Skin of body (tissue), 2 donors: ENCODE results near the gene CTXN1. TPM values are rescaled to one million over a fixed set of nuclear protein-coding genes. Genes with fewer than 3 reads are reported as not detected.

Source experiments
- DNase-seq: peaks from one replicate; lab custom pipeline; 2025; lab: John Stamatoyannopoulos, UW
- total RNA-seq: library from RNA; depleted of rRNA; stranded (reverse); fragments of >200 nt; gene quantifications from one replicate; pipeline ENCODE4 v1.2.3, GENCODE V29; 2014

Gene CTXN1
- total RNA-seq, 1 donor from 2014 or later = 1.4 TPM

DNA sequence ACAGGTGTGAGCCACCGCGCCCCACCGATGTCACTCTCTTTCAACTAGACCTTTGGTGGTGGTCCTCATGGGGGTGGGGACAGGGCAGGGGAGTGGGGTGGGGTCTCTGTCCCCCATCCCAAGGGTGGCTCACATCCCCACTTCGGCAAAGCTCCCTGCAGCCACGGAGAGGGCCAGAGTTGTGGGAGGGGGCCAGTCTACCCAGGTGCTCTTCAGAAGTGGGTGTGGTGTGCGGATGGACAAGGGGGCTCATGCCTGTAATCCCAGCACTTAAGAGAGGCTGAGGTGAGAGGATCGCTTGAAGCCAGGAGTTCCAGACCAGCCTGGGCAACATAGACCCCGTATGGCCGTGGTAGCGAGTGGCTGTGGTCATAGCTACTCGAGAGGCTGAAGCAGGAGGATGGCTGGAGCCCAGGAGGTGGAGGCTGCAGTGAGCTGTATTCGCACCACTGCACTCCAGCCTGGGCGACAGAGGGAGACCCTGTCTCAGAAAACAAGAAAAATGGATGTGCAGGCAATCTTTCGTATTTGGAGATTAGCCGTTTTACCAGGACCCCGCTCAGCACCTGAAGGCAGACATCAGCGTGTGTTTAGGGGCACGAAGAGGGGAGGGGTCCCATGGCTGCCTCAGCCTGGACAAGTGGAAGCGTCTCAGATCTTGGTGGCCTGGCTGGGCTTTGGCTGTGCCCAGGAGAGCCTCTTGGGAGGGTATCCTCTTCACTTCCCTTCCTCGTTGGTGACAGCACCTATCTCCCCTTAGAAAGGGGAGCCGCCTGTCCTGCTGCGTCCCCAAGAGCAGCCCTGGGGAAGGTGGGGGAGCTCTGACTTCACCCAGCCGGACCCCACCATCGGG, 10.5 kb downstream of the CTXN1 start:
- no peak for DNase-seq

DNA sequence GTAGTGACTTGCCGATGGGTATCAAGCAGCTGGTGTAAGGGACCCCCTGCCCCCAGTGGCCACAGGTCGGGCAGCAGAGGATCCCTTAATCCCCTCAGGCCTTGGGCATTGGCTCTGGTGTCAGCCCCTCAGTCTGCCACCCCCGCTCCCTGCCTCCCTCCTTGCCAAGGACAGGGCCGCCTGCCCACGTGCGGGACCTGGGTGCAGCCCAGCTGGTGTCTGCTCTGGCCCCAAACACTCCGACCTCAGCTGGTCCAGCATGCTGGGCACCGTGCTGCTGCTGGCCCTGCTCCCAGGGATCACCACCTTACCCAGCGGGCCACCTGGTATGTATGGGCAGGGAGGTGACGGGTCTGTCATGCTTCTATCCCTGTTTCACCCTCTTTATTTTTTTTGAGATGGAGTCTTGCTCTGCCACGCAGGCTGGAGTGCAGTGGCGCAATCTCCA, 11.3 kb downstream of the CTXN1 start, which contains the start of gene TGFBR3L:
TGFBR3L (plus strand) TSS at position 233 of the 448 bp plus-strand sequence.
- DNase-seq = no peak

DNA sequence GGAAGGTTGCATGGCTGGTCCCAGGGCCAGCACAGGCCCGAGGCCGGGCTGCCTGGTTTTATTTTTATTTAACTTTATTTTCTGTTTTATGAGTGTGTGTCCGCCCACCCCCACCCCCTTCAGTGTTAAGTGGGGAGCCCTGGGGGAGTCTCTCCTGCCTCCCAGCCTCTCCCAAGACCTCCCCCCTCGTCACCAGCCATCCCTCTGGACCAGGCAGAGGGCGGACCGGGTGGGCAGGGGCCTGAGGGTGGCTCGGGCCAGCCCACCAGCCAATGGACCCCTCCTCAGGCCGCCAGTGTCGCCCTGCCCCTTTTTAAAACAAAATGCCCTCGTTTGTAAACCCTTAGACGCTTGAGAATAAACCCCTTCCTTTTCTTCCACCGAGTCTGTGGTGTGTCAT, 11.8 kb downstream of the CTXN1 start:
- no peak for DNase-seq

DNA sequence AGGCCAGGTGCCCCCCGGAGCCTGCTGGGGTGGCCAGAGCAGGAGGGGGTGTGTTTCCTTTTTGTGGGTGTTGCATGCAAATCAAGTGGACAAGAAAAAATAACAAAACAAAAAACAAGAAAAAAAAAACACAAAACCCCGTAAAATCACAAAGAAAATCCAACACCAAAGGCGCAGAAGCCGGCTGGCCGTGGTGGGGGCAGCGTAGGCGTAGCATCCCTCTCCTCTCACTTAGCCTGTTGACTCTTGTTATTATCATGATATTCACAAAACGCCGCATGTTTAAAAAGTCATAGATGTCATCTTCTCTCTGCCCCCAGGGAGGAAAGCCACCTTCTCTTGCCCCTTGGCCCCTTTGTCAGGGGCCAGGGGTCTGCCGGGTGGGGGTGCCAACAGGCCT, 12.3 kb downstream of the CTXN1 start:
- DNase-seq = no peak

DNA sequence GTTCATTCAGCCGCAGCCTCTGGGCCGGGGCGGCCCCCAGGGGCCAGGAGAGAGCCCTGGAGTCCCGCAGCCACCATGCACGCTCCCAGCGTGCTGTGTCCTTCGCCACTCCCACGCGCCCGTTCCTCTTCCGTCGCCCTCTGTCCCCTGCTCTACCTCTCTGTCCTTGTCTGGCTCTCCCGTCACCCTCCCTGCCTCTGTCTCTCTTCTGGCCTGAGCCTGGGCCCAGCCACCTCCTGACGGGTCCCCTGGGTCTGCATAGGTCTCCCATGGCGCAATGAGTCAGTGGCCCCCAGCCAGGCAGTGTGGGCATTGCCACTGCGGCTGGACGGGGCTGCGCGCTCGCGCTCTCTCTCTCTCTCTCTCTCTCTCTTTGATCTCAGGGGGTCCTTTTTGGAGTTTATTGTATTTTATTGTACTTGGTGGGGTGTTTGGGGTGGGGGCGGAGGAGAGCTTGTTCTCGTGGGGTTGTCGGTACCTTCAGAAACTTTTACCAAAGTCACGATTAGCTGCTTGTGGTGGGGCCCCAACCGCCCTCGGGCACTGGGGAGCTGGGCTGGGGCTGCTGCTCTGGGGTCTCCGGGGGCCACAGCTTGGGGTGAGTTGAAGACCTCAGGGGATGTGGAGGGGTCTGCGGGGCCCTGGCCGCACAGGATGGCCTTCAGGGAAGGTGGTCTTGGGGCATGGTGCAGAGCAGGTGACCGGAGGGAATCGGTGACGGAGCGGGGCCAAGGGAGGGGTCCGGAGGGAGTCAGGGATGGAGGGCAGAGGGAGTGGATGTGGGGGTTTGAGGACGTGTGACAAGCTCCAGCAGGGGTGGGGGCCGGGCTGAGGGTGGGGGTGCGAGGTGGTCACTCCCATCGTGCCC, 13.0 kb downstream of the CTXN1 start:
- no peak for DNase-seq

DNA sequence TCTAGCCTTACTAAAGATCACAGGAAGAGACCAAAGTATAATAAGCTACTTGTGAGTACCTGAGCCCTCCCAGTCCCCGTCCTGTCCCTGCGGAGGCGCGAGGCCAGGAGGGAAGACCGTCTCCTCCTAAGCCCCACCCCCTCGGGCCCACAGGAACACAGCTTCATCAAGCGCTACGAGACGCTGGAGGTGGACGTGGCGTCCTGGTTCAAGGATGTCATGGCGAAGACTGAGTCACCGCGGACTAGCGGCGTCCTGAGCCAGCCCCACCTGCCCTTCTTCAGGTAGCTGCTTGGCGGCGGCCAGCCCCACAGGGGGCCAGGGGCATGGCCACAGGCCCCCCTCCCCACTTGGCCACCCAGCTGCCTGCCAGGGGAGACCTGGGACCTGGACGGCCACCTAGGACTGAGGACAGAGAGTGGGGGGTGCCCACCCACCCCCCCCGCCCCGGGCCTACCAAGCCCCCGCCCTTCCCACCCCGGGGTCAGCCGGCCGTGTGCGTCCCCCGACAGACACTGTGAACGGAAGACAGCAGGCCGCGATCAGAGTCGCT, 13.7 kb downstream of the CTXN1 start:
- DNase-seq = no peak

DNA sequence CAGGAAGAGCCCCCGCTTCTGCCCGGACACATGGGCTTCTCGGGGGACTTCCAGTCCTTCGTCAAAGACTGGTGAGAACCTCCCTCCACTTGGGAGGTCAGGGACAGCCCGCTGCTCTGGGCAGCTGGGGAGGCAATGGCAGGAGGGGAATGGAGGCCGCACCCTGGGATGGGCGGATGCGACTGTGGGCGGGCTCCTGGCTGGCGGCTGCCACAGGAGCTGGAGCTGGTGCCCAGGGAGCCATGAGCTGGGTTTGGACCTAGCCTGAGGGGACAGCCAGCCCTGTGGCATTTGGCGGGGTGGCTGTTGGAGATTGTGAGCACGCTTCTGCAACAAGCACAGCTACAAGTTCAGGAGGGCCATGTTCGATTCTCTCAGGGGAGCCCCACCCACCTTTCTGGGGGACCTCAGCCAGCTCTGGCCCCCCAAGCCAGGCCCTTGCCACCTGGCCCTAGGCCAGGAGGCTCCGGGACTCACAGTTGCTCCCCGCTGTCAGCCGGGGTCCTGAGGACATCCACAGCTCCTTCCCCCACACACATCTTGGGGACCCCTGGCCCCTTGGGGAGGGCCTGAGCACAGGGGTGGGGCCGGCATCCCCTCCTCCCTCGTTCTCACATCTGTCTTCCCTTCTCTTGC, 14.3 kb downstream of the CTXN1 start:
- no peak for DNase-seq

DNA sequence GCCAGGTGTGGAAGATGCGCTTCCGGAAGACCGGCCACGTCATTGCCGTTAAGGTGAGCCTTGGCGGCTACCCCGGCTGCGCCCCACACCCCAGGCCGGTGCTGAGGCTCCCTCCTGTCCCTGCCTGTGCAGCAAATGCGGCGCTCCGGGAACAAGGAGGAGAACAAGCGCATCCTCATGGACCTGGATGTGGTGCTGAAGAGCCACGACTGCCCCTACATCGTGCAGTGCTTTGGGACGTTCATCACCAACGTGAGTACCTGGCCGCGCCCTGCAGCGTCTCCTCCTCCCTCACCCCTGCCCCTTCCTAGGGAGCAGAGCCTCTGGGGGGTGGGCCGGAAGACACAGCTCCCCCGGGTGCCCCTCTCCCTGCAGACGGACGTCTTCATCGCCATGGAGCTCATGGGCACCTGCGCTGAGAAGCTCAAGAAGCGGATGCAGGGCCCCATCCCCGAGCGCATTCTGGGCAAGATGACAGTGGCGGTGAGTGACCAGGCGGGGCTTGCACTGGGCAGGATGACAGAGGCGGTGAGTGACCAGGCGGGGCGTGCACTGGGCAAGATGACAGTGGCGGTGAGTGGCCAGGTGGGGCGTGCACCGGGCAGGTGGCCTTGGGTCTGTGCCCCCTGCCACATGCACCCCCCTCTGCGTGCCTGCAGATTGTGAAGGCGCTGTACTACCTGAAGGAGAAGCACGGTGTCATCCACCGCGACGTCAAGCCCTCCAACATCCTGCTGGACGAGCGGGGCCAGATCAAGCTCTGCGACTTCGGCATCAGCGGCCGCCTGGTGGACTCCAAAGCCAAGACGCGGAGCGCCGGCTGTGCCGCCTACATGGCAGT, 15.4 kb downstream of the CTXN1 start:
- DNase-seq = no peak

DNA sequence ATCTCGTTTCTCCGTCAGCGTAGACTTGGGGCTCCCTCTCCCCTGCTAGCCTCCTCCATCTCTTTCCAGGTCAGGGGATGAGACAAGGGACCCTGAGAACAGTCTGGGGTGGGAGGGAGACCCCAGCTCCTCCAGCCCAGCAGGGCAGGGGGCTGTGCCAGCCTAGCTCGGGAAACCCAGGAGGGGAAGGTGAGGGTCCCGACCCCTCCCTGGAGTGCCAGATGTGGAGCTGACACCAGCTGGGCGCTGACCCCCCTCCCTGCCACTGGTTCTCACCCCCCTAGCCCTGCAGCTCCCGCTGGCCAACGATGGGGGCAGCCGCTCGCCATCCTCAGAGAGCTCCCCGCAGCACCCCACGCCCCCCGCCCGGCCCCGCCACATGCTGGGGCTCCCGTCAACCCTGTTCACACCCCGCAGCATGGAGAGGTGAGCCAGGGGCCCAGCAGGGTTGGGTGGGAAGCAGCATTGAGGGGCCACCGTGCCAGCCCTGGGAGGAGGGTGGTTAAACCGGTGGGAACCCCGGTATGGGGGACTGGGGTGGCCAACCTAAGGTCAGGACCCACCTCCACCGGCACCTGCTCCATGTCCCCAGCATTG, 16.4 kb downstream of the CTXN1 start:
- no peak for DNase-seq

DNA sequence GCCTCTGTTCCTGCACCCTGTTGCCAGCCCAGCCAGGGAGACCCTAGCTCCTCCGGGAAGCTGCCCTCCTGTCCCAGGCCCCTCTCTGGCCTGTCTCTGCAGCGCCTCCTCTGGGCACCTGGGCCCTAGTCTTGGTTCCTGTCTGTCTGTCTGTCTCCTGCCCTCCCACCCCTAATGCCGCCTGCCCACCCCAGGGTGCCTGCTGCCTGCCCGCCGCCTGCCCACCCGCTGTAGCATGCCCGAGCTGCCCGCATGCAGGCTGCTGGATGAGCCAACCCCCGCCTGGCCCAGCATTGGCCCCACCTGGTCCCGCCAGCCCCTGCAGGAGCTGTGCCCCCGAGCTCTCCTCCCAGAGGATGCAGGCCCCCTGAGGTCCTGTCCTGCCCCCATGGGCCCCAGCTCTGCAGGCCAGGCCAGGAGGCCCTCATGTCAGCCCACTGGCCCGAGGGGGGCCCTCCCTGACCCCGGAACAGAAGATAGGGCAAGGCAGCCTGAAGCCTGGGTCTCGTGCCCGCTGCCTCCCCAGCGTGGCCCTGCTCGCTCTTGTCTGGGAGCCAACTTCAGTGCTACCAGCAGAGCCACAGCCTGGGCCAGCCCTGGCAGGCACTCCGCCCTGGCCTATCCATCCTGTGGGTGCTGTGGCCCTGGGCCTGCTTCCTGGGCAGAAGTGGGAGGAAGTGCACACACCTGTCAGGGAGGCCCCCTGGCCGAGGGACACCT, 17.0 kb downstream of the CTXN1 start:
- no peak for DNase-seq

DNA sequence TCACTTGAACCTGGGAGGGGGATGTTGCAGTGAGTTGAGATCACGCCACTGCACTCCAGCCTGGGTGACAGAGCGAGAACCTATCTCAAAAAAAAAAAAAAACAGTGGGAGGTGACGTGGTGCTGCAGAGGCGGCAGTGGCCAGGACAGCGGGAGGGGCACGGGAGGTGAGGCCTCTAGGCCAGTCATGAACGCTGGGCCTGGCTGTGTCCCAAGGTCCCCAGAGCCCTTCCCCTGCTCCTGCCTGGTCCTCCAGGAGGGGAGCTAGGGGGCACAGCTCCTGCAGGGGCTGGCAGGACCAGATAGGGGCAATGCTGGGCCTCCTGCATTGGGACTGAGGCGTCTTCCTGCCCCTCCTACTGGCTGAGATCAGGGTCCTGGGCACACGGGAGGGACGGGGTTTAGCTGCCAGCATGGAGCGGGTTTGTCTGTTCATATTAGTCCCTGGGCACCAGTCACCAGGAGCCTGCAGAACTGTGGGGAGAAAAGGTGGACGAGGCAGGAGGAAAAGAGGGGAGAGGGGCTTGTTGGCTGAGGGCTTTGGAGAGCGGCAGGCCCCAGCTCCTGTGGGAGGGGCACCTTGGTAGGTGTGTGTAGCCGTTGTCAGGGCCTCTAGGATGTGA, 17.7 kb downstream of the CTXN1 start:
- no peak for DNase-seq

DNA sequence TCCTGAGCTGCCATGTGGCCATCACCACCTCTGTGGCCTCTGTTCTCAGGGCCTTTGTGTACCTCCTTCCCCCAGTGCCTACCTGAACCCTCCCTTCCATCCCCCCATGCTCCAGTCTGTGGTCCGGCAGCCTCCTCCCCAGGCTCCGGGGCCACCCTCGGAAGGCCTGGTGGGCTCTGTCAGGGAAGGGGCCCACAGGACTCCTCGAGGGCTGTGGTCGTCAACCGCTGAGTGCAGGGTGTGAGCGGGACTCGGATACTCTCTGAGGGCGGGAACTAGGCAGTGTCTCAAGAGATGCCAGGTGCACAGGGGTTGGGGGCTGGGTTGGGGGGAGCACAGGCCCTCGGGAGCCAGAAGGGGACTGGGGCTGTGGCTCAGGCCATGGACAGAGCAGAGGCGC, 18.4 kb downstream of the CTXN1 start:
- DNase-seq = no peak

DNA sequence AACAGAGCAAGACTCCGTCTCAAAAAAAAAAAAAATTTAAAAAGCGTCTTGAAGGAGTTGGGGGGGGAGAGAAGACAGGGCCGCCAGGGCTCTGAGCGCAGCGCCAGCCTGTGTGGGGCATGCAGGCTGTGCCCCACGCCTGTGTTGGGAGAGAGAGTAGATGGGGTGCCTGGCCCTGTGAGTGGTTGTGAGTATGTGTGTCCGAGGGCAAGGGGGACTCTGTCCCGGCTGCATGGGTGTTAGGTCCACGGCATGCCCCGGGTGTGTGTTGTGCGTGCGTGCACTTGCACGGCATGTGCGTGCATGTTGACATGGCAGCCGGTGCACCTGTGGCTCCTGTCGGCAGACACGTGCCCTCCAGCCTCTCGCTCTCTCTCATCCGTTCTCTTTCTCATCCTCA, 18.8 kb downstream of the CTXN1 start:
- DNase-seq = no peak

DNA sequence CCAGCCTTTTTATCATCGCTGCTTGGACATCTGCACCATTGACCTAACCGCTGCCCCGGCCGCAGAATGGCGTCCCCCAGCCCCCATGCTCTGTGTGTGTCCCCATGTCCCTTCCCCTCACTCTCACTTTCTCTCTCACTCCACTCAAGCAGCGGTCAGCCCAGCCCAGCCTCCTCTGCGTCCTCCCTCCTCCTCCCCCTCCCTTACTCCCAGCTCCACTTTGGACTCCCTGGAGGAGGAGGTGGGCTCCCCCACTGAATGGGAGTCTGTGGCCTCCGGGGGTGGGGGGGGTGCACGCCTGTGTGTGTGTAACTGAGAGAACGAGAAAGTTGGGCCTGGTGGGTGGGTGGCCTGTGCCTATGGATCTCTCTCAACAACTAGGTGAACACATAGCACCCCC, 20.1 kb downstream of the CTXN1 start:
- DNase-seq = no peak

DNA sequence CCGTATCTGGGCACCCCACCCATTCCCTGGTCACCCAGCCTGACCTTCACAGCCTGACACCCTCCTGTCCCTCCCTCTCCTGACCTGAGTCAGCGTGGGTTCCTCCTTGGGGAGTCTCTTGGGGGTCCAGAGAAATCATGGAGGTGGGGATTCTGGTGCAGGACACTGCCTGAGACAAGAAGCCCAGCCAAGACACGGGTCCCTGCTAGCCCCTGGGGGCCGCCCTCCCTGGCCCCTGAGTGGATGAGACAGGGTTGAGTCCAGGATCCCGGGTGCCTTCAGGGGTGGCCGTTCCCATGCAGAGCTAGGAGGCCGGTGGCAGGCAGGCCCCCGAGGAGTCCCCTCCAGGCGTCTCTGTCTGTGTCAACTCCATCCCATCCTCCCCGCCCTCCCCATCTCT, 20.7 kb downstream of the CTXN1 start:
- no peak for DNase-seq

DNA sequence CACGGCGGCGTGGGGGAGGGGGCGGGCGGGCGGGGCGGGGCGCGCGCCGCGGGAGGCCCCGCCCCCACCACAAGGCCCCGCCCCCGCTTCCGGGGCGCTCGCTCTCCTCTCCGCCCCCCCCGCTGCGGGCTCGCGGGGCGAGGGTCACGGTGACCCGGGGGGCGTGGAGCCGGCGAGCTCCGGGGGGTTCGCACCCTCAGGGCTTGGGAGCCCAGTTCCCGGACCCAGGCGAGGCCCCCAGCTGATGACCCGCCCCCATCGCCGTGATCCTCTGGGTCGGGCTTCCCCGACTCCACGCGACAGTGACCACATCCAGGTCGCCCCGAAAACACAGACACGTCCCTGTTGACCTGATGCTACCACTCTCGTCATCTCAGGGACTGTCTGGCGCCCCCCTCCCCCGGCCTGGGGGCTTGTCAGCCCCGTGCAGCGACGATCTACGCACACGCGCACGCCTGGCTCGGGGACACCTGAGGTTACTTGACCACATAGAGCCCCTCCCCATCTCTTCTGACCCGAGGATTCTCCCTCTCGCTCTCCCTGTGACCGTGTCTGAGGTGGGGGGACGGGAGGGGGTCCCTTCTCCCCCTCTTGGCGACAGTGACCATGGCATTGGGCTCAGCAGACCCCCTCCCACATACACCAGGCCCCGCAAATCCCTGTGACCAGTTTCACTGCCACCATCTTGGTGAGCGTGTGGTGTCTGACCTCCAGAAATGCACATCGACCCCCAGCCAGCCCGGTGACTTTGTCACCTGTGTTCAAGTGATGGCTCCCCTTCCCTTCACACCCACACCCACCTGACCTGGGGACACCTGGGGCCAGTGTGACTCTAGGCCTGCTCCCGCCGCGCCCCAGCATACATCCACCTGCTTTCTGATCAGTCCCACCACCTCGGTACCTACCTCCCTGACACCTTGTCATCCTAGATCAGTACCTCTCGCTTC, 21.6 kb downstream of the CTXN1 start:
- DNase-seq = no peak

DNA sequence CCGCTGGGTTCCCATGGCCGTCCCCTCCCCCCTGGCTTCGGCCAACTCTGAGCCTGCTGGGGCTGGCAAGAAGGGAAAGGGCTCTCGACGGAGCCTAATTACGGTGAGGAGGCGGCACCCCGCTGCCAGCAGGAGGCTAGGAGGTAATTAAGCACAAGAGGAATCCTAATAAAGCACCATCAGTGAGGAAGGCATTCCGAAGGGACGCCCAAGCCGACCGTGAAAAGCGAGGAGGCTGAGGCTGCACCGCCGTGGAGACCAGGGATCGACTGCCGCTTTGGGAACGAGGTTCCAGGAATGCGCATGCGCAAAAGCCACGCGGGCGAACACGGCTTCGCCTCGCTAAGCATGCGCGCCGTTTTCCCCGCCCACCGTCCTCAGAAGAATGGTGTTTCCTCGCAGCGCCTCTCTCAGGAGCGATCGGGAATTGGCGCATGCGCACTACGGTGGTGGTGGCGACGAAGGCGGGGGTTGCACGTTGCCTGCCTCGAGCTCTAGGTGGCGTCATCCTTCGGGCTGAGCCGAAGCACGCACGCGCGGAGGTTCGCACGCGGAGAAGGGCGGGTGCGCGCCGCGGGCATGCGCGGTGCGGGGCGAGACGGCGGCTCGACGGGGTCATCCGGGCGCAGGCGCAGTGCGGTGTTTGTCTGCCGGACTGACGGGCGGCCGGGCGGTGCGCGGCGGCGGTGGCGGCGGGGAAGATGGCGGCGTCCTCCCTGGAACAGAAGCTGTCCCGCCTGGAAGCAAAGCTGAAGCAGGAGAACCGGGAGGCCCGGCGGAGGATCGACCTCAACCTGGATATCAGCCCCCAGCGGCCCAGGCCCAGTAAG, 22.5 kb downstream of the CTXN1 start, which contains the start of gene MAP2K7:
MAP2K7 (plus strand) TSS at position 634 of the 830 bp plus-strand sequence; CDS start at position 702, 68 bp downstream.
- DNase-seq = peak; percentile 100
